SK-N-SH (cell line): ENCODE results near the gene THTPA. TPM values are rescaled to one million over a fixed set of nuclear protein-coding genes. Genes with fewer than 3 reads are reported as not detected.

Source experiments
- CTCF ChIA-PET: fragments of 300-600, 350-600 bp; formaldehyde crosslinking; extraction: SDS; loops from one replicate; lab custom pipeline; 2021; lab: Yijun Ruan, JAX
- POLR2A ChIA-PET: fragments of 350-600 bp; sonication (Branson Sonifier 250); formaldehyde crosslinking; extraction: SDS; loops from one replicate; lab custom pipeline; 2020; ENCODE audit warnings: antibody characterized with exemption, inconsistent platforms; lab: Yijun Ruan, JAX
- DNase-seq: peaks from one replicate; pipeline ENCODE4 v3.0.0; 2012
- H2AFZ ChIP-seq: fragments of 200-600 bp; sonication (generic); 2 replicates; pipeline ENCODE4 v1.8.1; 2016; ENCODE audit warnings: antibody characterized with exemption, mild to moderate bottlenecking, low read depth
- H3F3A ChIP-seq: fragments of 200-600 bp; sonication (generic); replicated peaks from 2 replicates; pipeline ENCODE3; 2016; ENCODE audit warnings: antibody characterized with exemption, mild to moderate bottlenecking; ENCODE audit not compliant: insufficient read depth
- H3K27ac ChIP-seq, 2 experiments: fragments of 200-500 bp in 1 of 2; fragments of 200-600 bp in 1 of 2; sonication (Bioruptor generic) in 1 of 2; sonication (generic), shearing (Covaris generic) in 1 of 2; 2 replicates each; pipeline versions ENCODE4 v1.5.1 to v1.6.1; 2014 to 2016; ENCODE audit warnings: low read depth in 2 of 2, inconsistent platforms in 1 of 2, low read length in 1 of 2, mild to moderate bottlenecking in 1 of 2, mixed read lengths in 1 of 2
- H3K27me3 ChIP-seq: fragments of 200-600 bp; sonication (generic), shearing (Covaris generic); 2 replicates; pipeline ENCODE4 v1.6.1; 2016; ENCODE audit warnings: mixed run types; ENCODE audit not compliant: insufficient read depth
- H3K36me3 ChIP-seq, 2 experiments: fragments of 200-500 bp in 1 of 2; fragments of 200-600 bp in 1 of 2; sonication (Bioruptor generic) in 1 of 2; sonication (generic) in 1 of 2; replicated peaks in 1 of 2; 2 replicates each; pipeline versions ENCODE3 to v1.5.1; 2014 to 2016; ENCODE audit warnings: low read length in 1 of 2, mild to moderate bottlenecking in 1 of 2; ENCODE audit not compliant: insufficient read depth in 2 of 2, control insufficient read depth in 1 of 2
- H3K4me1 ChIP-seq, 2 experiments: fragments of 200-500 bp in 1 of 2; fragments of 200-600 bp in 1 of 2; sonication (Bioruptor generic) in 1 of 2; sonication (generic), shearing (Covaris generic) in 1 of 2; 2 replicates each; pipeline versions ENCODE4 v1.5.1 to v1.6.1; 2014 to 2016; ENCODE audit warnings: low read depth in 1 of 2, low read length in 1 of 2, mixed run types in 1 of 2; ENCODE audit not compliant: insufficient read depth in 2 of 2, control insufficient read depth in 1 of 2
- H3K4me2 ChIP-seq: fragments of 200-600 bp; sonication (generic), shearing (Covaris generic); 2 replicates; pipeline ENCODE4 v1.6.1; 2017; ENCODE audit warnings: mixed run types
- H3K4me3 ChIP-seq, 2 experiments: fragments of 200-500 bp in 1 of 2; fragments of 200-600 bp in 1 of 2; sonication (Bioruptor generic) in 1 of 2; sonication (generic), shearing (Covaris generic) in 1 of 2; 2 replicates each; pipeline versions ENCODE4 v1.5.1 to v1.8.1; 2014 to 2016; ENCODE audit warnings: low read depth in 2 of 2, inconsistent platforms in 1 of 2, low read length in 1 of 2, mild to moderate bottlenecking in 1 of 2, mixed read lengths in 1 of 2, moderate library complexity in 1 of 2
- H3K79me2 ChIP-seq: fragments of 200-600 bp; sonication (generic); 2 replicates; pipeline ENCODE4 v1.8.1; 2017; ENCODE audit warnings: mild to moderate bottlenecking; ENCODE audit not compliant: insufficient read depth
- H3K9ac ChIP-seq: fragments of 200-600 bp; sonication (generic); 2 replicates; pipeline ENCODE4 v1.6.1; 2017; ENCODE audit warnings: mixed run types
- H3K9me2 ChIP-seq: fragments of 200-600 bp; sonication (generic); 2 replicates; pipeline ENCODE4 v1.6.1; 2017; ENCODE audit warnings: mixed run types
- H3K9me3 ChIP-seq: fragments of 200-600 bp; sonication (generic); 2 replicates; pipeline ENCODE4 v1.6.1; 2017; ENCODE audit warnings: mixed run types, mild to moderate bottlenecking, moderate library complexity
- H4K20me1 ChIP-seq: fragments of 200-600 bp; sonication (generic); 2 replicates; pipeline ENCODE4 v1.6.1; 2017; ENCODE audit warnings: mild to moderate bottlenecking, mixed run types; ENCODE audit not compliant: insufficient read depth
- CHD2 ChIP-seq: fragments of 150-350 bp; IDR thresholded peaks from 2 replicates; pipeline ENCODE4 v1.6.1; 2018; ENCODE audit warnings: low read length; ENCODE audit not compliant: partially characterized antibody
- GATA2 ChIP-seq: sonication (generic); formaldehyde crosslinking; IDR thresholded peaks from 2 replicates; pipeline ENCODE4 v1.5.0; 2020; ENCODE audit warnings: mild to moderate bottlenecking, missing genetic modification reagents
- RAD21 ChIP-seq: IDR thresholded peaks from 2 replicates; pipeline ENCODE4 v1.6.1; 2012; ENCODE audit warnings: mild to moderate bottlenecking, low read length
- RCOR1 ChIP-seq: fragments of 150-350 bp; IDR thresholded peaks from 2 replicates; pipeline ENCODE4 v1.6.1; 2017; ENCODE audit warnings: antibody characterized with exemption, low read length
- USF1 ChIP-seq: IDR thresholded peaks from 2 replicates; pipeline ENCODE4 v1.4.0; 2012; ENCODE audit warnings: low read depth, borderline replicate concordance
- ZBTB33 ChIP-seq: IDR thresholded peaks from 2 replicates; pipeline ENCODE4 v1.4.0; 2012; ENCODE audit warnings: low read depth, borderline replicate concordance
- WGBS: methylation state at CpG from one replicate; pipeline ENCODE4 v1.1.6; 2017; ENCODE audit warnings: low lambda C conversion rate; 5-methylcytosine and 5-hydroxymethylcytosine counted together
- polyA plus RNA-seq, 3 experiments: library from polyadenylated mRNA; depleted of rRNA; stranded (reverse); fragments of >200 nt; gene quantifications; 2 replicates each; pipeline ENCODE4 v1.2.3, GENCODE V29; 2012
- TF ChIP-seq, protein P1 (sequence below): IDR thresholded peaks from 2 replicates; pipeline ENCODE4 v1.6.1; 2012; ENCODE audit warnings: mild to moderate bottlenecking, low read depth, low read length, moderate library complexity

Gene THTPA
- polyA plus RNA-seq, 1 of the 3 experiments (the other 2 are of a cell fraction) = 16.3 TPM

GRCh38 chr14:23512156-23512555 lies 43.9 kb upstream of the THTPA start:
- Histone ChIP-seq H3F3A (no peaks in the 10 kb centered on the region), H3K79me2 (no peaks in the 10 kb centered on the region), H3K9me2 (no peaks in the 10 kb centered on the region), H2AFZ (no peak overlapping the region), H3K27ac (peak overlapping the region in 1 of 2 experiments; percentile 63; a peak in 1 of 4 replicates), H3K4me2 (no peak overlapping the region), H3K9ac (no peak overlapping the region), H3K9me3 (no peaks in the 10 kb centered on the region), H3K27me3 (no peaks in the 10 kb centered on the region), H4K20me1 (no peaks in the 10 kb centered on the region), H3K4me1 (peaks cover 0 to 38% of the 10 kb centered on the region in 2 experiments; a peak in 1 of 4 replicates), H3K36me3 (no peaks in the 10 kb centered on the region), H3K4me3 (peak overlapping the region in 1 of 2 experiments; percentile 34; a peak in 2 of 4 replicates)
- ChIA-PET POLR2A (interaction anchor here (1.2 to 1.3 kb wide), 2 partner anchors 44 to 45 kb away, joined by 3 to 4 read pairs; no protein-coding TSS in a partner anchor), CTCF (interaction anchor here (0.6 to 4.2 kb wide), 9 partner anchors 16 to 55 kb away, joined by 3 to 40 read pairs (median 5); partner anchors contain the start of gene AP1G2)
- DNase-seq = peak; percentile 77
- 10% methylated on average over 13 of the region's 13 CpGs for WGBS
- TF ChIP-seq CHD2 = peak; percentile 77
- TF ChIP-seq ZBTB33 = no peak
- TF ChIP-seq, protein P1, sequence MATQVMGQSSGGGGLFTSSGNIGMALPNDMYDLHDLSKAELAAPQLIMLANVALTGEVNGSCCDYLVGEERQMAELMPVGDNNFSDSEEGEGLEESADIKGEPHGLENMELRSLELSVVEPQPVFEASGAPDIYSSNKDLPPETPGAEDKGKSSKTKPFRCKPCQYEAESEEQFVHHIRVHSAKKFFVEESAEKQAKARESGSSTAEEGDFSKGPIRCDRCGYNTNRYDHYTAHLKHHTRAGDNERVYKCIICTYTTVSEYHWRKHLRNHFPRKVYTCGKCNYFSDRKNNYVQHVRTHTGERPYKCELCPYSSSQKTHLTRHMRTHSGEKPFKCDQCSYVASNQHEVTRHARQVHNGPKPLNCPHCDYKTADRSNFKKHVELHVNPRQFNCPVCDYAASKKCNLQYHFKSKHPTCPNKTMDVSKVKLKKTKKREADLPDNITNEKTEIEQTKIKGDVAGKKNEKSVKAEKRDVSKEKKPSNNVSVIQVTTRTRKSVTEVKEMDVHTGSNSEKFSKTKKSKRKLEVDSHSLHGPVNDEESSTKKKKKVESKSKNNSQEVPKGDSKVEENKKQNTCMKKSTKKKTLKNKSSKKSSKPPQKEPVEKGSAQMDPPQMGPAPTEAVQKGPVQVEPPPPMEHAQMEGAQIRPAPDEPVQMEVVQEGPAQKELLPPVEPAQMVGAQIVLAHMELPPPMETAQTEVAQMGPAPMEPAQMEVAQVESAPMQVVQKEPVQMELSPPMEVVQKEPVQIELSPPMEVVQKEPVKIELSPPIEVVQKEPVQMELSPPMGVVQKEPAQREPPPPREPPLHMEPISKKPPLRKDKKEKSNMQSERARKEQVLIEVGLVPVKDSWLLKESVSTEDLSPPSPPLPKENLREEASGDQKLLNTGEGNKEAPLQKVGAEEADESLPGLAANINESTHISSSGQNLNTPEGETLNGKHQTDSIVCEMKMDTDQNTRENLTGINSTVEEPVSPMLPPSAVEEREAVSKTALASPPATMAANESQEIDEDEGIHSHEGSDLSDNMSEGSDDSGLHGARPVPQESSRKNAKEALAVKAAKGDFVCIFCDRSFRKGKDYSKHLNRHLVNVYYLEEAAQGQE = no peak

- Histone ChIP-seq H3K4me1 (peaks cover 0 to 38% of the 10 kb centered on the region in 2 experiments; a peak in 1 of 4 replicates), H2AFZ (no peak overlapping the region), H4K20me1 (no peaks in the 10 kb centered on the region), H3K4me3 (no peak overlapping the region; a peak in 1 of 4 replicates), H3K27ac (peak overlapping the region in 1 of 2 experiments; percentile 63; a peak in 1 of 4 replicates), H3K4me2 (no peak overlapping the region), H3K36me3 (no peaks in the 10 kb centered on the region), H3K9me2 (no peaks in the 10 kb centered on the region), H3K9me3 (no peaks in the 10 kb centered on the region), H3K27me3 (no peaks in the 10 kb centered on the region), H3K79me2 (no peaks in the 10 kb centered on the region), H3K9ac (no peak overlapping the region), H3F3A (no peaks in the 10 kb centered on the region)
- WGBS = 51% methylated on average over 25 of the region's 25 CpGs
- ChIA-PET POLR2A (interaction anchor here (1.2 to 1.5 kb wide), 3 partner anchors 9 to 44 kb away, joined by 3 to 4 read pairs (median 4); no protein-coding TSS in a partner anchor), CTCF (interaction anchor here (0.6 to 4.2 kb wide), 10 partner anchors 12 to 46 kb away, joined by 3 to 40 read pairs (median 4); no protein-coding TSS in a partner anchor)
- TF ChIP-seq RAD21 = no peak
- no peak for TF ChIP-seq GATA2 (CRISPR knock-in tag)
- TF ChIP-seq CHD2 = peak; percentile 93
- TF ChIP-seq ZBTB33 = no peak
- TF ChIP-seq USF1 = no peak
- TF ChIP-seq RCOR1 = no peak
- peak; percentile 74 for DNase-seq
Measured at GRCh38 chr14:23513005-23513817, 42.9 kb upstream of the THTPA start.
